Stimulated activated CD4-positive, alpha-beta T cell treated with anti-CD3 and anti-CD28 coated beads, Interleukin-15, amount 100 ng/mL, for 48 hours (primary cell): ENCODE data around the gene PIGU.
"Not testable (repeated sequence)": the region's sequence is repeated elsewhere in the genome, so short reads cannot be mapped to it uniquely, and the experiment has no call there.

Experiments
- DNase-seq, 2 donors: peaks; one replicate each; pipeline ENCODE4 v3.0.0-alpha.2; 2020; ENCODE audit warnings: low read depth in 2 of 2

Gene PIGU

GRCh38 chr20:34663213-34663943, 13.5 kb downstream of the PIGU start:
- no peak for DNase-seq

GRCh38 chr20:34661811-34662210, 15.1 kb downstream of the PIGU start:
- not testable (repeated sequence) for DNase-seq

GRCh38 chr20:34658654-34659053, 18.2 kb downstream of the PIGU start:
- DNase-seq, result not testable (repeated sequence)

- DNase-seq, result no peak
Measured at GRCh38 chr20:34654207-34654744, 22.6 kb downstream of the PIGU start.

- no peak for DNase-seq
Measured at GRCh38 chr20:34651200-34651599, 25.7 kb downstream of the PIGU start.

- no peak for DNase-seq
Measured at GRCh38 chr20:34647737-34648136, 29.2 kb downstream of the PIGU start.

GRCh38 chr20:34644951-34645350, 31.9 kb downstream of the PIGU start:
- no peak for DNase-seq

GRCh38 chr20:34644345-34644744, 32.5 kb downstream of the PIGU start:
- DNase-seq, result no peak

- no peak for DNase-seq
Measured at GRCh38 chr20:34643928-34644327, 33.0 kb downstream of the PIGU start.

- DNase-seq, result no peak
Measured at GRCh38 chr20:34642009-34642408, 34.9 kb downstream of the PIGU start.

GRCh38 chr20:34639755-34640222, 37.1 kb downstream of the PIGU start:
- no peak for DNase-seq

- DNase-seq, result no peak
Measured at GRCh38 chr20:34638532-34638931, 38.4 kb downstream of the PIGU start.

- DNase-seq, result no peak
Measured at GRCh38 chr20:34638039-34638292, 38.9 kb downstream of the PIGU start.

- no peak for DNase-seq
Measured at GRCh38 chr20:34637245-34638038, 39.5 kb downstream of the PIGU start.

GRCh38 chr20:34636648-34637047, 40.2 kb downstream of the PIGU start:
- no peak for DNase-seq

- DNase-seq, result no peak
Measured at GRCh38 chr20:34634392-34634791, 42.5 kb downstream of the PIGU start.

- no peak for DNase-seq
Measured at GRCh38 chr20:34632870-34633452, 43.9 kb downstream of the PIGU start.

GRCh38 chr20:34629904-34630303, 47.0 kb downstream of the PIGU start:
- DNase-seq, result no peak

- DNase-seq, result no peak
Measured at GRCh38 chr20:34629342-34629741, 47.5 kb downstream of the PIGU start.

GRCh38 chr20:34628026-34628425, 48.9 kb downstream of the PIGU start:
- no peak for DNase-seq

GRCh38 chr20:34627458-34627857, 49.4 kb downstream of the PIGU start:
- no peak for DNase-seq

GRCh38 chr20:34626992-34627391, 49.9 kb downstream of the PIGU start:
- no peak for DNase-seq

- DNase-seq, result no peak
Measured at GRCh38 chr20:34624629-34625028, 52.3 kb downstream of the PIGU start.
